Fibroblast of mammary gland (primary cell): ENCODE data around the gene FAM78A.

Experiments used
- DNase-seq: peaks from one replicate; pipeline ENCODE4 v3.0.0-alpha.2; 2010; ENCODE audit warnings: low read depth
- H3K4me3 ChIP-seq: 2 replicates; pipeline ENCODE4 v1.5.1; 2011; ENCODE audit warnings: low read depth, mild to moderate bottlenecking, low read length, moderate library complexity; ENCODE audit not compliant: control insufficient read depth
- CTCF ChIP-seq: conservative IDR thresholded peaks from 2 replicates; pipeline ENCODE4 v1.5.1; 2011; ENCODE audit warnings: low read depth, low read length, inconsistent platforms; ENCODE audit not compliant: control insufficient read depth, insufficient read depth

Gene FAM78A

GRCh38 chr9:131318231-131319085, 42.1 kb upstream of the FAM78A start:
- TF ChIP-seq CTCF: no peak
- H3K4me3 ChIP-seq: no peak overlapping the region
- DNase-seq: peak; percentile 18

GRCh38 chr9:131312822-131313770, 36.8 kb upstream of the FAM78A start:
- DNase-seq: no peak
- no peak overlapping the region for H3K4me3 ChIP-seq
- TF ChIP-seq CTCF: no peak

GRCh38 chr9:131312246-131312645, 35.9 kb upstream of the FAM78A start:
- DNase-seq: no peak
- no peak overlapping the region for H3K4me3 ChIP-seq
- no peak for TF ChIP-seq CTCF

GRCh38 chr9:131310833-131311554, 34.7 kb upstream of the FAM78A start:
- no peak for DNase-seq
- TF ChIP-seq CTCF: no peak
- H3K4me3 ChIP-seq: no peak overlapping the region

GRCh38 chr9:131309530-131310276, 33.4 kb upstream of the FAM78A start:
- DNase-seq: no peak
- TF ChIP-seq CTCF: no peak
- H3K4me3 ChIP-seq: no peak overlapping the region
